Activated CD4-positive, CD25-positive, alpha-beta regulatory T cell treated with anti-CD3 and anti-CD28 coated beads, Interleukin-2, amount 50 U/mL, for 16 hours (primary cell): ENCODE data around the gene USP22.
"Not testable (repeated sequence)": the region's sequence is repeated elsewhere in the genome, so short reads cannot be mapped to it uniquely, and the experiment has no call there.

ENCODE experiments used
- DNase-seq: peaks from one replicate; pipeline ENCODE4 v3.0.0-alpha.2; 2020; ENCODE audit warnings: low read depth, low spot score

Gene USP22

GRCh38 chr17:20988896-20989295 is 53.9 kb downstream of the USP22 start:
- DNase-seq = no peak

- DNase-seq = no peak
Observed at GRCh38 chr17:20988001-20988636, 54.7 kb downstream of the USP22 start.

GRCh38 chr17:20987511-20987910 is 55.3 kb downstream of the USP22 start:
- DNase-seq = no peak

- DNase-seq = no peak
Observed at GRCh38 chr17:20986767-20987510, 55.9 kb downstream of the USP22 start.

- DNase-seq = no peak
Observed at GRCh38 chr17:20983359-20983637, 59.5 kb downstream of the USP22 start.

GRCh38 chr17:20982589-20983358 is 60.0 kb downstream of the USP22 start:
- DNase-seq = no peak

GRCh38 chr17:20981046-20981920 is 61.5 kb downstream of the USP22 start:
- DNase-seq = no peak

- DNase-seq = no peak
Observed at GRCh38 chr17:20979792-20980083, 63.1 kb downstream of the USP22 start.

GRCh38 chr17:20979007-20979791 is 63.6 kb downstream of the USP22 start:
- not testable (repeated sequence) for DNase-seq

GRCh38 chr17:20977609-20978253 is 65.1 kb downstream of the USP22 start:
- not testable (repeated sequence) for DNase-seq

- DNase-seq = no peak
Observed at GRCh38 chr17:20975566-20975965, 67.2 kb downstream of the USP22 start.

GRCh38 chr17:20970329-20970728 is 72.5 kb downstream of the USP22 start:
- DNase-seq = no peak

- DNase-seq = no peak
Observed at GRCh38 chr17:20968913-20969616, 73.7 kb downstream of the USP22 start.

GRCh38 chr17:20967776-20968175 is 75.0 kb downstream of the USP22 start:
- no peak for DNase-seq

- no peak for DNase-seq
Observed at GRCh38 chr17:20966870-20967269, 75.9 kb downstream of the USP22 start.

- DNase-seq = no peak
Observed at GRCh38 chr17:20965492-20965891, 77.3 kb downstream of the USP22 start.

- no peak for DNase-seq
Observed at GRCh38 chr17:20961586-20961985, 81.2 kb downstream of the USP22 start.

GRCh38 chr17:20960871-20961270 is 81.9 kb downstream of the USP22 start:
- no peak for DNase-seq

GRCh38 chr17:20955427-20956323 is 87.1 kb downstream of the USP22 start:
- no peak for DNase-seq
